HG03558 (cell line): ENCODE measurements around the gene KRT24.

Source experiments
- ATAC-seq: cut with Tn5 transposase; IDR thresholded peaks from one replicate; pipeline ENCODE4 v1.9.1; 2021; ENCODE audit warnings: moderate number of reproducible peaks; ENCODE audit not compliant: unreplicated experiment; ENCODE audit errors: extremely low read depth

The KRT24 gene

DNA sequence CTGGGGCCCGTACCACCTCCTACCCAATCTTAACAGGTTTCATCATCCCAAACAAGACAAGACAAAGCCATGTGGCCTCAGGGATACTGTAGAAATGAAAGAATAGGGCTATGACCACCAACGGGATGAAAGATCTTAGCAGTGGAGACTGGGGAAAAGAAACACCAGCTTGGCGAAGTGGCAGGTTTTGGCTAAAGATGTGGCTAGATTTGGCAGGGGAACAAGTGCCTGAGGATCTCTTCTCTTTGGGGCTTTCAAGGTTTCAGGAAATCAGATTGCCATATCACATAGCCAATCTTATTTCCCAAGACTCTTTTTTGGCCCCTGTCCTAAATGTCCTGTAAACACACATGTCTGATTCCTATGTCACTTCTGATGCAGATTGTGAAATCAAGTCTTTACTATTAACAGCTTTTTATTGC, 6.9 kb downstream of the KRT24 start:
- ATAC-seq = no peak

DNA sequence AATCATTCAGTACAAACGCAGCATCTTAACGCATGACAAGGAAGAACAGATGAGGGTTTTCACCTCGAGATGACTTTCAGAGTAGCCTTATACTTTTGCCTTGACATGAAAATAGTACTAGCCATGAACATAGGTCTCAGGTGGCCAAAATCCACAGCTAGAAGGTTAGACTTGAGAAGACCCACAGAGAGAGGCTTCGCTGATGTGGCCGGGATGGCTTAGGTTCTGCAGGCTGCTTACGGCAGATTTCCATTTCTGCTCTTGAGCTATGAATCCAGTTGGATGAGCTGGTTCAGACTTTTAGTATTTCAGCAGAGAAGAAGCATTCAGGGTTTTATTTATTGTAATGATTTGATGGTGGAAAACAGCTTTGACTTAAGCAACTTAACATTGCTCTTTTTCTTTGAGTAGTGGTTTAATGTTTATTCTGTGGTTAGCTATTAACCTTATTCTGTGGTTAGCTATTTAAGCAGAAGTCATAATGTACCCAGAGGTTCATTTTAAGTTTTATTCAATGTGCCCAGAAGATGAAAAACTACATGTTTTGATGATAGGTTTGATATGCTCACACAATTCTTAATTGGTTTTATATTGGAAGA, 7.6 kb downstream of the KRT24 start:
- no peak for ATAC-seq

DNA sequence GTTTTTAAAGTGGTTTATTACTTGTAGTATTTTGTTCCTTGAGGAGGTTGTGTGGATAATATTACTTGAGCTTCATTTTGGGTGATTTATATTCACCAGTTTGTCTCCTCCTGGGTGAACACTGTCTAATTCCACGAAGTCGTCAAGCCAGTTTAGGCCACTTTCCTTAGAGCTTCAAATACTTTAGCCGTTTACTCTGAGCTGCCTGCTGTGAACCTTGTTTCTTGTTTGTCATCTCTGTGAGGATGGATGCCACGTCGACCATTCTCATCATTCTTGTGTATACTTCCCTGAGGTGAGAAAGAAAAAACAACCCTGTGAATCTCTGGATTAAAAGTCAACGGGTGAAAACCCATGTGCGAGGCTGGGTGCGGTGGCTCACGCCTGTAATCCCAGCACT, 9.0 kb downstream of the KRT24 start:
- ATAC-seq = no peak

DNA sequence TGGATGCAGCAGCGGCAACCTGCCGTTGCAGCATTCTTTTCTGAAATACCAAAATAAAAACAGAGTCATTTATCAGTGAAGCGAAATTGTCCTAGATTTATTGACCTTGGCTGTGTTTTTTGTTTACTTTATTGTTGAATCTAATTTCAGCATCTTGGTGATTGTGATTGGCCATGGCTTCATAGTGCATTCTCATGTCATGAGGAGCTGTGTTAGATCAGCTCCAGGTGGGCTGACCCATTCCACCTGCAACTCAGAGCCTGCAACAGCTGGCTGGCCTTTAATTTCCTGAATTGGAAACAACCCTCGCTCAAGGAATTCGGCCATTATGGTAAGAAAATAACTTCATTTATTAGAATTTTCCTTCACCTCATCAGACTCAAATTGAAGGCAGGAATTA, 16.4 kb downstream of the KRT24 start:
- ATAC-seq = no peak

DNA sequence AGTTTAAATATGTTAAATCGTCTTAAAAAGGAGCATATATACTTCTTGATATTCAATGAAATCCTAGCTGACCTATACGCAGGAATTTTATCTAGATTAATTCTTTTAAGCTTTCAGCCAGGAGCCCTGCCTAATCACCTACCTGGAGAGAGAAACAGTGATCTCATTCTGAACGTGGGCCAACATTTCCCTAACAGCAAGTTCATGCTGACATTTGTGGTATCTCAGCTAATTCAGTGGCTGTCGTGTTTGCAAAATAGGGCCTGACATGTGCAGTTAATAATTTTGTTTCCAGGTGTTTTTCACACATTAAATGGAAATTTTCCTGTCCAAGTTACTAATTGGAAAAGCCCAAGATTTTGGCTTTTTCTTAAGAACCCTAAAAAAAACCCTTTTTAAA, 17.4 kb downstream of the KRT24 start:
- ATAC-seq = no peak

DNA sequence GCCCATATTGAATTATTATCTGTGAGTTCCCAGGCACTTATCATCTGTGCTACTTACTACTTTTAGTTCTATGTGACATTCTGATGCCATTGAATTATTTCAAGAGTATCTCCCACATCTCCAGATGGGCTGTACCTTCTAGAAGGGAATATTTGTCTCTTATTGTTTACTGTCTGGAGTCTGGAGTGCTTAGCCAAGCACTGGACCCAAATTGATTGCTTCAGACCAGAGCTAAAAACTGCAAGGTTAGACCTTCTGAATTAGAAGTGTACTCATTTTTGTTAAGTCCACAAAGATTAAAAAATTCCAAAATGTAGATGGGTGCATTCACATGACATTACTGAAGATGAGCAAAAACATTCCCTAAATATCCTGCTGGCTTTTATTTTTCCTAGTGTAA, 22.6 kb downstream of the KRT24 start:
- ATAC-seq = no peak

DNA sequence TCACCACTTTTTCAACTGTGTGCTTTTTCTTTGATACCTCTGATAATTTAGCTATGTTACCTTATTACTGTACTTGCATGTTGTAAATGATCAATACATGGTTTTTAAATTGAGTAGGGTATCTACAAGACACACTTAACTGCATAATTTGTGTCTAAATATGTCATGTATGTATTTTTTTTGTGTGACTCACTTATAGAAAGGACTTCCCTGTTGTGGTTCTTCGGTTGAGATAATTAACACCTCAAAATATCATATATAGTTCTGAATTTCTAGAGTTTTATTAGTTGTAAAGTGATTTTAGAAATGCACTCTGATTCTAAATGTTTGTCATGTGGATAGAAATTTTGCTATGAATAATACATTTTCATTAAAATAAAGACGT, 24.0 kb downstream of the KRT24 start:
- no peak for ATAC-seq

DNA sequence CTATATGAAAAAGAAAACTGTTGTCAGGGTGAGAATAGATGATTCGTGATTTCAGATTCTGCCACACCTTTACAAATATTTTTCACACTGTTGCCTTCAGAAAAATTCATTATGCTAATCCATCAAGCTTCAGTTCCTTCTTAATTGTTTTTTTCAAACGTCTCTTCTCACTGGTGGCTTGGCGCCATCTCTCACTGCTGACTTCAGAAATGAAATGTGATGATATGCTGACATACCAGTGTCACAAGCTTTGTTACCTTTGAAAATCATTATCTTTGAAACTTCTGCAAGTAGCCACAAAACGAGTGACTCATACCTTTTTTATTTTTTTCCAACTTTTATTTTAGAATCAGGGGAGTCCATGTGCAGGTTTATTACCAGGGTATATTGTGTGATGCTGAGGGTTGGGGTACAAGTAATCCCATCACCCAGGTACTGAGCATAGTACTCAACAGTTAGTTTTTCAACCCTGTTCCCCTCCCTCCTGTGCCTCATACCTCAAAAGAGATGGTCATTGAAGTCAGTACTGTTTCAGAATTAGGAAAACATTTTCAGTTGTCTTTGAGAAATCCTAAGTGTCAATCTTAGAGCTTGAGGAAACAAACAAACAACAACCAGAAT, 24.5 kb downstream of the KRT24 start:
- ATAC-seq = no peak

DNA sequence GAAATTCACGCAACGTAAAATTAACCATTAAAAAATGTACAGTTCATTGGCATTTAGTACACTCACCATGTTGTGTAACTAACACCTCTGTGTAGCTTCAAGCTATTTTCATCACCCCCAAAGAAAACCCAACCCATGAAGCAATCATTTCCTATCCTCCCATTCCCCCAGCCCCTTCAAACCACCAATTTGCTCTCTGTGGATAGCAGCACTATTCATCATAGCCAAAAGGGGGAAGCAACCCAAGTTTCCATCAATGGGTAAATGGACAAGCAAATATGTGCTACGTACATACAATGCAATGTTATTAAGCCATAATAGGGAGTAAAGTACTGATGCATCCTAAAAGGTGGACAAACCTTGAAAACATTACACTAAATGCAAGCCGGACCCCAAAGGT, 27.6 kb downstream of the KRT24 start:
- no peak for ATAC-seq

DNA sequence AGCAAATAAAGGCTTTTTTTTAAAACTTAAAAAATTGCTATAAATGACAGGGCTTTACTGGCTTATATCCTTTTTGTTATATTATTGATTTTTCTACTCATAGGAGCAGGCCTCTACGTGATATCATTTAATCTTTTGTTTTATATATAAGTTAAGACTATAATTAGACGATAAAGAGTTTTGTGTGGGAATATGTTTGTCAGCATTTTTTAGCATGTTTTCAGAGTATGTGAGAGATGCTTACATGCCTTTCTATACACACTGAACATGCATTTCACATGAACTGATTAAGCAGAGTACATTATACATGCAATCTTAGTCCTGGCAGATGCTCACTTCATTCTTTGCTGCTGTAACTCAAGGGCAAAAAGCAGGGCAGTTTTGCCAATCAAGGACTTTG, 30.9 kb downstream of the KRT24 start:
- ATAC-seq = no peak

DNA sequence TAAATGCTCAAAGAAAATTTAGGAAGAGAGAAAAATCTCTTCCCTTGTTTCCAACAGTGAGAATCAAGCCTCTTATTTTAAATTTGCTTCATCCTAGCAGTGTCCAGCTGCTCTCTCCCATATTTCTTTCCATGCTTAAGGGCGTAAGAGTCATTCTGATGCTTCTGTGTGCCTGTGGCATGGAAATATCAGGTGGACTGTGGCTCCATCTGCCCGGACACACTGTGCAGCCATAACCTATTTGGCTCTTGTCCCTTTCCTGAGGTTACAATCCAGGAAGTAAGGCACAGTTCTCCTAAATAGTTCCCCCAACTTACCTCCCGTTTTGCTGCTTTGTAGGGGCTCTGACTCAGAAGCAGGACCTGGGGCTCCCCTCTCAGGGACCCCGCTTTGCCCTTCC, 32.3 kb downstream of the KRT24 start:
- ATAC-seq = no peak

DNA sequence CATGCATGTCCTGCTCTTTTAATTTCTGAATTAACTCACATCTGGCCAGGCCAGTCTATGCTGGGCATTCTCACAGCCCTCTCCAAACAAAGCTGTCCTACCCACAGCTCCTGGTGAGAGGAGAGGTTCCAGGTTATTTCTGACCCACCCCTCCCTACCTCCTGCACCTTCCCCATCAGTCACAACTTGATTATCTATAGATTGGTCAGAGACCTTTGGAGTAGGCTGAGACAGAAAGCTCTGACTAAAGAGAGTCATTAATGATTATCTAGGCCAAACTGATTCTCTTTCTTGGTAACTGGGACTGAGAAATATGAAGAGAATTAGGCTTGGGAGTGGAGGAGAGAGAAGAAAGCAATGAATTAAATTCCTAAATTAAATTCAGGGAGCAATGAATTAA, 37.2 kb downstream of the KRT24 start:
- no peak for ATAC-seq

DNA sequence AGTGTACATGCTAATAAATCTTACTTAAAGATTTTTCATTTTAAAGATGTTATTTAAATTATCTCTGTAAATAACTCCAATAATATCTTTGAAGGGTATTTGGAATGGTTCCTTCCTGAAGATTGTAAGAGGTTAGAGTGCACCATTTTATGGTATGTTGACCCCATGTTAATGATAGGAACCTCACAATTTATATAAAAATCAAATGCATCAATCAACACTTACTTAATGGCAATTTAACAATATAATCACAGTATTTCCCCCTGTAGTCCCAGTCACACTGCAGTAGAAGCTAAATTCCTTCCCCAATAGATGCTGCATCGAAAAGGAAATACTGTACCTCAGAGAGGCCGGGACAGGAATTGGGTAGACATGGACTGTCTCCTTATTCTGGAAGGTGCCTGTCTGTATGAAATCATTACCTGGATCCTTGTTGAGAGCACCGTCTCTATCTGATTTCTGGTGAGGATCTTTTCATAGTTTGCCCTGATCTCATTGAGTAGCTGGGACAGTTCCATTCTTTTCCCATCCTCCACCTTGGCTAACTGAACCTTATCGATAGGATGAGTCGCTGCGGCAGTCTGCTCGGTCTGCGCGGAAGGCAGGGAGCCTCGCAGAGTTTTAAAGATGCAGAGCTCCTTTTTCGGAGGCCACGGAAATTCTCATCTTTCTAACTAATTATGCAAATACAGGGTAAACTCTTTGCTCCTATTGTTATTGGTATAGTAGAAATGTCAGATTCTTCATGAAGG, 38.8 kb downstream of the KRT24 start, which contains the start of gene KRT222:
Gene KRT222, minus strand, starts transcription at position 596 of the 752 bp plus-strand sequence. Its CDS starts 78 bp downstream, at position 518.
- no peak for ATAC-seq

DNA sequence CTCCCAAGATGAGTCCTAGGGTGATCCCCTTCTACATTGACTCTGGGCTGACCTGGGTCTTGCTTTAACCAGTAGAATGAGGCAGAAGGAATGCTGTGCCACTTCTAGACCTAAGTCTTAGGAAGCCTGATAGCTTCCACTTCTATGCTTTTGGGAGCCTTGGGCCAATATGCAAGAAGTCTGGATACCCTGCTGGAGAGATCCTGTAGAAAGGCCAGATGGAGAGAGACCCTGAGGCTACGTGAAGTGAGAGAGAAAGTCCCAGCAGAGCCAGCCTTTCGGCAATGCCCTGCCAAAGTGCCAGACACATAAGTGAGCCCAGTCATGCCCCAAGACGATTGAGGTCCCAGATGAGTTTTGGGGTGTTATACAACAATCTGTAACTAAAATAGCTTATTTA, 40.3 kb downstream of the KRT24 start:
- ATAC-seq = no peak

DNA sequence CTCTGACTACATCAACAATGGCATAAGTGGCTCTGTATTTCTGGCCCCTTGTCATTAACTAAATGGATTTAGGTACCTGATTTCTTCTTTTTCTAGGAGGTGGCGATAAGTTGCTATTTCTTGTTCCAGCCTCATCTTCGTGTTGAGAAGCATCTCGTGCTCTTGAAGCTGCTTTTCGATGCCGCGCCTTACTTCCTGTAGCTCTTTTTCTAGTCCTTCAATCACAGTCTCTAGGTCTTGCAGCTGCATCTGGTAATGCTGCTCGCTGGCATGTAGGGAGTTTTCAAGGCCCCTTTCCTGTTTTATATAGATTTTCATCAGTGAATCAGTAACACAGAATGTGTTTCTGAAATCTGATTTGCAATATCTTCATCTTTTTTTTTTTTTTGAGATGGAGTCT, 43.6 kb downstream of the KRT24 start:
- ATAC-seq = no peak

DNA sequence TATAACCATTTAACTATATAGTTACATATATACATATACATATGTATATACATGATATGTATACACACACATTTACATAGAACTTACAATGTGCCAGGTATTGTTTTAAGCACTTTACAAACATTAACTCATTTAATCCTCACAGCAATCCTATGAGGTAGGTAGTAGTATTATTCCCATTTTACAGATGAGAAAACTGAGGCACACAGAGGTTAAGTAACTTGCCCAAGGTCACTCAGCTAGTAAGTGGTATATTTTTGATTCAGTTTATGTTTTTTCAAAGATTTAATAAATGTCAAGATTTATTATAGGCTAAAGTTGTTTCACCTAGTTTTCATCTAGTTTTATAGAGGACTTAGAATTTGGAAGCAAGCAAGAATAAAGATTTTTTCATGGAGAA, 45.2 kb downstream of the KRT24 start:
- ATAC-seq = no peak

DNA sequence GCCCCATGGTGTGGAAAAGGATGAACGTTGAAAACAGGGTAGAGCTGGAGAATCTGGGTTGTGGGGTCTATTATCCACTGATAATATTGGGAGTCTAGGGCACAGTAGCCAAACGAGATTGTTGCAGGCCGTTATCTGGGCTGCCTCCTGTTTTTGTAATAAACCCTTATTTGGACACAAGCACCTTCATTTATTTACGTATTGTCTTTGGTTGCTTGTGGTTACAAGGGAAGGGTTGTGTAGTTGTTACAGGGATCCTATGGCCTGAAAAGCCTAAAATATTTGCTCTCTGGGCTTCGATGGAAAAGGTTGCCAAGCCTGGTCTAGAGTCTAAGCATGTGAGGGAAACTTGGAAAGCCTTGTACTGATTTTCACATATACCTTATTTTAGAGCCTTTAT, 51.6 kb downstream of the KRT24 start:
- no peak for ATAC-seq

DNA sequence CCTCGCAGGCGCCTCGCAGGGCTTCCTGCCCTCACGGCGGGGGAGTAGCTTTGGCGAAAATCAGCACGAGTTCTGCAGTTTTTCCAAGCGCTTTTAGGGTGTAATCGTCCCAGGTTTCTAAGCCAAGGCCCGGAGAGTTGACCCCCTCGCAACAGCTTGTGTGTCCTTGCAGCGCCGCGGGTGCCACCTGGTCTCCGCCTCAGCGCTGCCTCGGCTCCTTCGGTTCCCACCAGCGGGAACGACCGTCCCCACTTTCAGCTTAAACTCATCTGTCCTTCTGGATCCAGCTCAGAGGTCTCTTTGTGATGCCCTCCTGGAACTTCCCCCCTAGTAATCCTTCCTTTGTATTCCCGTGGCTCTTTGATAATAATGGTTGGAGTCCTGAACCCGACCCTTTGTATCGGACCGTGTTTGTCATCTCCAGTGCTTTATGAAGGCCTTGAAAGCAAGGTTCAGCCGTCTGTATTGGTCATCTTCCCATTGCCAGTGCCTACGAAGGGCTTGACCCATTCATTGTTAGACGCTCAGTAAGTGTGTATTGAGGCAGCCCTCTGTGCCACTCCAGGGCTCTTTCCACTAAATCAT, 55.1 kb downstream of the KRT24 start:
- no peak for ATAC-seq
